ENCODE data around the gene CFAP46.

Gene CFAP46

DNA sequence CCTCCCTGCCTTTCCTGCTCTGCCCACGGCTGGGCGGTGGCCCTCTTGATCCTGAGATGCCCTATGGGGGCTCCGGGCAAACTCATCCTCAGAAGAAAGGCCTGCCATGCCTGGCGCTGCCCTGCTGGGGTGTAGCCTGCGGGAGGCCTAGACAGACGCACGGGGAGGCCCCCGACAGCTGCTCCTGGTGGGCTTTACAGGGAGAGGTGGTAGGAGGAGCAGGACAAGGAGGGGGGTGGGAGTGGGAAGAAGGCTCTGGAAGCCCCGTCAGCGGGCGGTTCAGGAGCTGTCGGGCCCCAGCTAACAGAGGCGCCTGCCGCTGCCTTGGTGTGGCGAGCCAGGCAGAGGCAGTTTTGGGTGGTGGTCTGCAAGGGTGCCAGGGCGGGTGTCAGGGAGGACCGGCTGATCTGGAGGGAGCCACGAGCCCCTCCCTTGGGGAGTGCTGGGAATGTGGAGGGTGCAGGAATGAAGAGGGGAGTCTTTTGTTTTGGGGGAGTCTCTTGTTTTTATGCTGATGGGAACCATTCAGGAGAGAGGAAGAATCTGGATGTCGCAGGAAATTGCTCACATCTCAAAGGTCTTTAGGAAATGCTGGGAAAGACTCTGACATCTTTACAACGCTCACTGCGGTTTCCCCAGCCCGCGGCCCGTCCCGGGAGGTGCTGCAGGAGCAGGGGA lies 63.5 kb downstream of the CFAP46 start:
- Histone ChIP-seq H3K4me3 (ENCODE audit: low read depth in 1 of 2, low read length in 1 of 2) (no peak overlapping the region), H3K27ac (no peak overlapping the region), H3K36me3 (no peaks in the 10 kb centered on the region), H3K4me1 (ENCODE audit: control insufficient read depth in 1 of 2, insufficient read depth in 1 of 2, low read depth in 1 of 2, low read length in 1 of 2) (no peaks in the 10 kb centered on the region), H3K9me3 (no peaks in the 10 kb centered on the region), H3K27me3 (peaks cover 22% of the 10 kb centered on the region)
- TF ChIP-seq CTCF (IDR thresholded peaks at IDR 0.05), result no peak

- no peaks in the 10 kb centered on the region for H3K9me3 ChIP-seq
- peaks cover 26% of the 10 kb centered on the region for H3K27me3 ChIP-seq
- no peak overlapping the region for H3K27ac ChIP-seq
Observed at GRCh38 chr10:132878091-132878729, 64.2 kb downstream of the CFAP46 start.

GRCh38 chr10:132877473-132877872 lies 64.9 kb downstream of the CFAP46 start:
- Histone ChIP-seq H3K27ac (no peak overlapping the region), H3K36me3 (no peaks in the 10 kb centered on the region), H3K27me3 (peaks cover 32% of the 10 kb centered on the region), H3K4me3 (ENCODE audit: low read depth in 1 of 2, low read length in 1 of 2) (no peak overlapping the region), H3K9me3 (no peaks in the 10 kb centered on the region), H3K4me1 (ENCODE audit: control insufficient read depth in 1 of 2, insufficient read depth in 1 of 2, low read depth in 1 of 2, low read length in 1 of 2) (no peaks in the 10 kb centered on the region)
- TF ChIP-seq CTCF (IDR thresholded peaks at IDR 0.05), result no peak

More at GRCh38 chr10:132878091-132878729, 64.2 kb downstream of the CFAP46 start:
- no peak overlapping the region for H3K4me3 ChIP-seq (ENCODE audit: low read depth in 1 of 2, low read length in 1 of 2)
- no peaks in the 10 kb centered on the region for H3K4me1 ChIP-seq (ENCODE audit: control insufficient read depth in 1 of 2, insufficient read depth in 1 of 2, low read depth in 1 of 2, low read length in 1 of 2)
- no peak for TF ChIP-seq CTCF (IDR thresholded peaks at IDR 0.05)
- H3K36me3 ChIP-seq, result no peaks in the 10 kb centered on the region

DNA sequence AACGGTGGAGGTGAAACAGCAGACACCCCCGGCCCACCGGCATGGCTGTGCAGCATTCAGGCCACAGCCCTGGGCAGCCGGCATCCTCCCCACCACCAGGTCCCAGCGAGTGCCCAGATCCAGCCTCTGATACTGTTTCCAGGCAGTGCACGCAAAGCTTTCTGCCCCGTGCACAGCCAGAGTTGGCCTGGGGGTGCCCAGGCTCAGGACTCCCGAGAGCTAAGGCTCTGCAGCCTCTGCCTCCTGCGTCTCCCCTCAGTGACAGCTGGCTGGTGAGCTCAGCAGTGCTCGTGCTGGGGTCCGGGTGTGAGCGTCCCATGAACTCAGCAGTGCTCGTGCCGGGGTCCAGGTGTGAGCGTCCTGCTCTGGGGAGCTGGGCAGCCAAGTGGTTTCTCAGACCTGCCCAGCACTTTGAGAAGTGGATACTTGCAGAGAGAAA lies 65.4 kb downstream of the CFAP46 start:
- H3K27me3 ChIP-seq, result peaks cover 32% of the 10 kb centered on the region
- H3K4me1 ChIP-seq (ENCODE audit: control insufficient read depth in 1 of 2, insufficient read depth in 1 of 2, low read depth in 1 of 2, low read length in 1 of 2), result no peaks in the 10 kb centered on the region
- no peaks in the 10 kb centered on the region for H3K36me3 ChIP-seq
- no peak overlapping the region for H3K4me3 ChIP-seq (ENCODE audit: low read depth in 1 of 2, low read length in 1 of 2)
- no peaks in the 10 kb centered on the region for H3K9me3 ChIP-seq
- no peak overlapping the region for H3K27ac ChIP-seq
- no peak for TF ChIP-seq CTCF (IDR thresholded peaks at IDR 0.05)

DNA sequence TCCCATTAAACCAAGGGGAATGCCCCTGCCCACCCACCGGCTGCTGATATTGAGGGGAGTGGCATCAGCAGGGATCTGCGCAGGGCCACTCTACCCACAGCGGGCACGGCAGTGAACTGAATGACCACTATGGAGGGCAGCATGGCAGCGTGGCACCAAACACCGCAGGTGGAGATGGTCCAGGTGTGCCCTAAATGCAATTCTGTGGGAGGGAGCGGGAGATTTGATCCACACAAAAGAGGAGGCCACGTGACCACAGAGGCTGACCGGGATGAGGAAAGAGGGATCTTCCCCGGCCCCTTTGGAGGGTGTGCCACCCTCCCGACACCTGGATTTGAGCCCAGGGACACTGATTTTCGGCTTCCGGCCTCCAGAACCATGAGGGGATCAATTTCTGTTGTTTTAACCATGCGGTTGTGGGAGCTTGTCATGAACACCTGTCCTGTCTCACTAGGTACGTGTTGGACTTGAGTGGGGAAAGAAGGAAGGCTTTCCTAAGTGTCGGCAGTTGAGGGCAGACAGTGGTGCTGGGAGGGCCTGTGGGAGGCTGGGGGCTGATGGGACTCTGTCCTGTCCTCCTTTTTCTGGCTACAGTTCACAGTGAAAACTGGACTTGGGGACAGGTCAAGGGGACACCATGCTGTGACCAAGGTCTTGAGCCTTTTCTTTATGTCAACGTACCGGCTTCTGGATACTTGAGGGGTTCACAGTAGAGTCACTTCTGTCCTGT lies 66.1 kb downstream of the CFAP46 start:
- TF ChIP-seq CTCF (IDR thresholded peaks at IDR 0.05), result no peak
- H3K4me3 ChIP-seq (ENCODE audit: low read depth in 1 of 2, low read length in 1 of 2), result no peak overlapping the region
- no peaks in the 10 kb centered on the region for H3K9me3 ChIP-seq
- H3K36me3 ChIP-seq, result no peaks in the 10 kb centered on the region
- H3K4me1 ChIP-seq (ENCODE audit: control insufficient read depth in 1 of 2, insufficient read depth in 1 of 2, low read depth in 1 of 2, low read length in 1 of 2), result no peaks in the 10 kb centered on the region
- H3K27ac ChIP-seq, result no peak overlapping the region
- peaks cover 32% of the 10 kb centered on the region for H3K27me3 ChIP-seq

Data from neutrophil (primary cell).